GM23338 (cell line): ENCODE results near the gene ZFPL1. TPM values are rescaled to one million over a fixed set of nuclear protein-coding genes. Genes with fewer than 3 reads are reported as not detected.

Experiments used
- ATAC-seq: fragments of 200-7000 bp; cut with Tn5 transposase; 3 replicates; pipeline ENCODE4 v1.9.1; 2020
- DNase-seq: peaks from one replicate; pipeline ENCODE4 v3.0.0-alpha.2; 2015; ENCODE audit warnings: low spot score
- H2AFZ ChIP-seq: fragments of 200-600 bp; sonication (generic); 2 replicates; pipeline ENCODE4 v1.8.0; 2016; ENCODE audit warnings: antibody characterized with exemption, mild to moderate bottlenecking, moderate library complexity
- H3F3A ChIP-seq: fragments of 200-600 bp; sonication (generic); replicated peaks from 2 replicates; pipeline ENCODE4 v1.8.0; 2017; ENCODE audit warnings: antibody characterized with exemption, mixed run types, low read depth
- H3K27ac ChIP-seq: fragments of 200-600 bp; sonication (generic); 2 replicates; pipeline ENCODE4 v1.6.1; 2016; ENCODE audit warnings: low read depth
- H3K27me3 ChIP-seq: fragments of 200-600 bp; sonication (generic); 2 replicates; pipeline ENCODE4 v1.8.0; 2016; ENCODE audit warnings: mild to moderate bottlenecking, mixed run types, moderate library complexity; ENCODE audit not compliant: insufficient read depth
- H3K36me3 ChIP-seq: fragments of 200-600 bp; sonication (generic); 2 replicates; pipeline ENCODE4 v1.8.0; 2016; ENCODE audit warnings: mild to moderate bottlenecking; ENCODE audit not compliant: insufficient read depth
- H3K4me1 ChIP-seq: fragments of 200-600 bp; sonication (generic); 2 replicates; pipeline ENCODE4 v1.8.0; 2016; ENCODE audit warnings: mild to moderate bottlenecking, moderate library complexity; ENCODE audit not compliant: insufficient read depth
- H3K4me2 ChIP-seq: fragments of 200-600 bp; sonication (generic); 2 replicates; pipeline ENCODE4 v1.7.1; 2017; ENCODE audit warnings: mixed run types
- H3K4me3 ChIP-seq: fragments of 200-600 bp; sonication (generic); 2 replicates; pipeline ENCODE4 v1.6.1; 2016; ENCODE audit warnings: mixed run types
- H3K79me2 ChIP-seq: fragments of 200-600 bp; sonication (generic); replicated peaks from 2 replicates; pipeline ENCODE4 v1.8.0; 2017; ENCODE audit warnings: mild to moderate bottlenecking; ENCODE audit not compliant: insufficient read depth
- H3K9me2 ChIP-seq: fragments of 200-600 bp; sonication (generic); 2 replicates; pipeline ENCODE4 v1.8.0; 2017; ENCODE audit not compliant: insufficient read depth
- H4K20me1 ChIP-seq: fragments of 200-600 bp; sonication (generic); replicated peaks from 2 replicates; pipeline ENCODE4 v1.8.0; 2017; ENCODE audit warnings: mild to moderate bottlenecking; ENCODE audit not compliant: insufficient read depth
- H3K27ac Mint-ChIP-seq: 2 replicates; pipeline ENCODE4 v1.8.0; 2020; ENCODE audit warnings: inconsistent platforms, mild to moderate bottlenecking, moderate library complexity, mixed read lengths
- H3K27me3 Mint-ChIP-seq: 3 replicates; pipeline ENCODE4 v1.8.0; 2022; ENCODE audit warnings: low read depth, mild to moderate bottlenecking, moderate library complexity, mixed read lengths, inconsistent platforms; ENCODE audit not compliant: insufficient read depth, poor library complexity
- H3K36me3 Mint-ChIP-seq: 3 replicates; pipeline ENCODE4 v1.8.0; 2021; ENCODE audit warnings: low read depth, mild to moderate bottlenecking, inconsistent platforms, moderate library complexity, mixed read lengths
- H3K4me1 Mint-ChIP-seq: 3 replicates; pipeline ENCODE4 v1.8.0; 2020; ENCODE audit warnings: mild to moderate bottlenecking, inconsistent platforms, mixed read lengths
- H3K4me3 Mint-ChIP-seq: 3 replicates; pipeline ENCODE4 v1.8.0; 2021; ENCODE audit warnings: moderate library complexity, mild to moderate bottlenecking, inconsistent platforms, mixed read lengths
- H3K9me3 Mint-ChIP-seq: 3 replicates; pipeline ENCODE4 v1.8.0; 2020; ENCODE audit warnings: moderate library complexity, mild to moderate bottlenecking, inconsistent platforms, mixed read lengths
- CREB1 ChIP-seq: fragments of 250-450 bp; sonication (Bioruptor Pico); IDR thresholded peaks from 2 replicates; pipeline ENCODE4 v1.5.0; 2020; ENCODE audit warnings: low read depth, mild to moderate bottlenecking, moderate library complexity
- CTCF ChIP-seq, 2 experiments: fragments of 200-600 bp in 1 of 2; sonication (generic) in 1 of 2; conservative IDR thresholded peaks; 2 replicates each; pipeline versions ENCODE4 v1.5.1 to v1.6.1; 2016 to 2017; ENCODE audit warnings: antibody characterized with exemption in 2 of 2, low read depth in 2 of 2, mild to moderate bottlenecking in 2 of 2, moderate library complexity in 1 of 2
- ETS1 ChIP-seq: IDR thresholded peaks from 2 replicates; pipeline ENCODE4 v1.6.1; 2016; ENCODE audit warnings: antibody characterized with exemption
- EZH2 ChIP-seq: fragments of 200-600 bp; sonication (generic); IDR thresholded peaks from one replicate; pipeline ENCODE4 v1.8.0; 2017; ENCODE audit warnings: antibody characterized with exemption, mild to moderate bottlenecking, low read depth; ENCODE audit not compliant: unreplicated experiment
- EZH2phosphoT487 ChIP-seq: fragments of 200-600 bp; sonication (generic); IDR thresholded peaks from one replicate; pipeline ENCODE4 v1.8.1; 2018; ENCODE audit warnings: antibody characterized with exemption; ENCODE audit not compliant: unreplicated experiment
- POLR2AphosphoS5 ChIP-seq: IDR thresholded peaks from 2 replicates; pipeline ENCODE4 v1.6.1; 2016; ENCODE audit warnings: antibody characterized with exemption, low read depth
- STAT1 ChIP-seq: IDR thresholded peaks from one replicate; pipeline ENCODE4 v1.6.1; 2016; ENCODE audit warnings: antibody characterized with exemption; ENCODE audit not compliant: unreplicated experiment
- ZNF114 ChIP-seq: fragments of 250-450 bp; sonication (Bioruptor Pico); IDR thresholded peaks from 2 replicates; pipeline ENCODE4 v1.5.0; 2020; ENCODE audit warnings: mild to moderate bottlenecking, moderate library complexity
- ZNF331 ChIP-seq: fragments of 250-450 bp; sonication (Bioruptor Pico); IDR thresholded peaks from 2 replicates; pipeline ENCODE4 v1.5.0; 2020; ENCODE audit warnings: low read depth, mild to moderate bottlenecking, moderate library complexity
- ZNF462 ChIP-seq: fragments of 250-450 bp; sonication (Bioruptor Pico); IDR thresholded peaks from 2 replicates; pipeline ENCODE4 v1.5.0; 2020; ENCODE audit warnings: mild to moderate bottlenecking, moderate library complexity
- polyA plus RNA-seq: library from polyadenylated mRNA; unstranded; fragments of >200 nt; fragmentation: Nextera tagmentation; extraction: Ambion mirVana; gene quantifications from 2 replicates; pipeline ENCODE4 v1.2.1, GENCODE V29; 2016
- total RNA-seq: library from RNA; depleted of rRNA; stranded (reverse); fragments of >200 nt; shearing (Covaris generic); gene quantifications from 2 replicates; pipeline ENCODE4 v1.2.3, GENCODE V29; 2014

The ZFPL1 gene
- total and polyA plus RNA-seq, 2 experiments from 2014 or later: 26.3 to 26.8 TPM

GRCh38 chr11:65127473-65128181 is 43.6 kb downstream of the ZFPL1 start:
- Mint-ChIP-seq H3K27ac (no peak overlapping the region), H3K27me3 (peaks cover 3% of the 10 kb centered on the region), H3K4me3 (no peak overlapping the region), H3K4me1 (peaks cover 5% of the 10 kb centered on the region), H3K9me3 (no peaks in the 10 kb centered on the region; the same call in 2 of the 3 replicates), H3K36me3 (peaks cover 54% of the 10 kb centered on the region)
- Histone ChIP-seq H3K9me2 (no peaks in the 10 kb centered on the region), H3K4me1 (peaks cover 4% of the 10 kb centered on the region; the same call in 1 of the 2 replicates), H3K4me3 (no peak overlapping the region), H3K4me2 (no peak overlapping the region), H3F3A (peaks cover 10% of the 10 kb centered on the region; the same call in 1 of the 2 replicates), H3K27me3 (no peaks in the 10 kb centered on the region), H3K79me2 (peaks cover 23% of the 10 kb centered on the region), H4K20me1 (peaks cover 3% of the 10 kb centered on the region; the same call in 1 of the 2 replicates), H2AFZ (no peak overlapping the region), H3K27ac (no peak overlapping the region), H3K36me3 (peaks cover 6% of the 10 kb centered on the region)
- DNase-seq: no peak
- TF ChIP-seq STAT1 (no peak), CREB1 (CRISPR knock-in tag) (no peak), ZNF331 (CRISPR knock-in tag) (no peak)
- ATAC-seq: no peak

GRCh38 chr11:65128182-65129145 is 44.4 kb downstream of the ZFPL1 start:
- no peak for DNase-seq
- Mint-ChIP-seq H3K4me3 (no peak overlapping the region), H3K27ac (no peak overlapping the region), H3K27me3 (peaks cover 3% of the 10 kb centered on the region), H3K9me3 (no peaks in the 10 kb centered on the region; the same call in 2 of the 3 replicates), H3K4me1 (peaks cover 10% of the 10 kb centered on the region), H3K36me3 (peaks cover 57% of the 10 kb centered on the region)
- H3K4me1 ChIP-seq: peaks cover 6% of the 10 kb centered on the region; the same call in 1 of the 2 replicates
- H3K79me2 ChIP-seq: peaks cover 24% of the 10 kb centered on the region
- no peak overlapping the region for H3K4me2 ChIP-seq
- no peaks in the 10 kb centered on the region for H3K9me2 ChIP-seq
- ATAC-seq: no peak
- H3F3A ChIP-seq: 0 out of 2 replicates have a peak, but pooled peaks cover 10% of the 10 kb centered on the region
- H3K4me3 ChIP-seq: no peak overlapping the region
- H2AFZ ChIP-seq: no peak overlapping the region
- H4K20me1 ChIP-seq: peaks cover 3% of the 10 kb centered on the region; the same call in 1 of the 2 replicates
- no peaks in the 10 kb centered on the region for H3K27me3 ChIP-seq
- peaks cover 6% of the 10 kb centered on the region for H3K36me3 ChIP-seq
- H3K27ac ChIP-seq: no peak overlapping the region
- no peak for TF ChIP-seq EZH2phosphoT487
- TF ChIP-seq ZNF462 (CRISPR knock-in tag): no peak
- TF ChIP-seq POLR2AphosphoS5: no peak
- no peak for TF ChIP-seq ZNF114
- no peak for TF ChIP-seq ETS1
- no peak for TF ChIP-seq EZH2
- no peak for TF ChIP-seq CREB1 (CRISPR knock-in tag)
- TF ChIP-seq CTCF (conservative IDR thresholded peaks at IDR 0.05; ENCODE audit: low read depth in 2 of 2): no peak
